ENCODE data around the gene CNOT1.
"Not testable (repeated sequence)": the region's sequence is repeated elsewhere in the genome, so short reads cannot be mapped to it uniquely, and the experiment has no call there.

GRCh38 chr16:58612965-58613364 lies 16.7 kb downstream of the CNOT1 start:
- not testable (repeated sequence) for TF ChIP-seq CTCF (IDR thresholded peaks at IDR 0.05; ENCODE audit: insufficient read depth, low read length); GABPA (IDR thresholded peaks at IDR 0.05; ENCODE audit: low read depth); POLR2AphosphoS5 (IDR thresholded peaks at IDR 0.05; ENCODE audit: low read depth); REST (IDR thresholded peaks at IDR 0.05; ENCODE audit: insufficient replicate concordance, low read depth); SPI1 (IDR thresholded peaks at IDR 0.05; ENCODE audit: borderline replicate concordance, low read depth)
